ENCODE data around the gene C2CD2. TPM values are rescaled to one million over a fixed set of nuclear protein-coding genes. Genes with fewer than 3 reads are reported as not detected.

C2CD2 gene
- total and polyA plus RNA-seq, 2 of the 8 experiments (the other 6 are each of a cell fraction or from before 2014, with no cell fraction given) = 10.4 to 13.0 TPM

DNA sequence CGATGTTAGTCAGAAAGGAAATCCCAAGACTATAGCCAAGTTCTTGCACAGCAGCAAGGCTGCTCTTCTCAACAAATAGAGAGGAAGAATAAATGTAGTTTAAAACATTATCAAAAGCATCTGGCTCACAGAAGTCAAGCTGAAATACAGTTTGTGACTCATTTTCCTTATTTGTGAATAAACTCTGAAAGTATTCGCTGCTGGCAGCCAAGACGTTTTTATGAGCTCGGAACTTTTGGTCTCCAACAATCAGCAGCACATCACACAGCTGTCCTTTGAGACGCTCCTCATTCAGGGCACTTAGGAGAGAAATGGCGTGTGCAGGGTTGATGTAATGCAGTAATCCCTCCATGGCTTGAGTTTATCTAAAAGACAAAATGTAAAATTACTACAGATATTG lies 39.9 kb upstream of the C2CD2 start:
- Histone ChIP-seq H3K9ac (replicated peaks in 1 of 4; ENCODE audit: extremely low read depth in 1 of 4, low read depth in 3 of 4, low read length in 3 of 4) (no peak overlapping the region), H4K20me1 (replicated peaks in 1 of 2; ENCODE audit: control insufficient read depth in 1 of 2, insufficient read depth in 2 of 2, low read length in 2 of 2) (no peaks in the 10 kb centered on the region), H3K4me3 (ENCODE audit: extremely low read depth in 1 of 4, insufficient read depth in 2 of 4, low read depth in 3 of 4, low read length in 4 of 4) (no peak overlapping the region), H3K27me3 (replicated peaks in 1 of 4; ENCODE audit: control insufficient read depth in 3 of 4, extremely low read depth in 1 of 4, insufficient read depth in 3 of 4, low read length in 3 of 4) (no peaks in the 10 kb centered on the region), H3K79me1 (ENCODE audit: low read depth, low read length) (0 out of 2 replicates have a peak, but pooled peaks cover 2% of the 10 kb centered on the region), H2BK20ac (ENCODE audit: low read length) (no peak overlapping the region), H4K8ac (ENCODE audit: extremely low read depth, insufficient read depth, low read length) (no peak overlapping the region), H2BK120ac (replicated peaks; ENCODE audit: low read depth, low read length) (no peak overlapping the region), H2AFZ (ENCODE audit: low read length) (no peak overlapping the region), H3K9me3 (ENCODE audit: insufficient read depth in 2 of 2, low read depth in 1 of 2, low read length in 1 of 2) (peaks cover 15 to 18% of the 10 kb centered on the region in 2 experiments), H2BK5ac (ENCODE audit: low read depth, low read length) (no peak overlapping the region), H3K36me3 (ENCODE audit: control insufficient read depth in 2 of 4, insufficient read depth in 4 of 4, low read length in 3 of 4) (peaks cover 7 to 58% (median 33%) of the 10 kb centered on the region in 4 experiments; a peak in 7 of 8 replicates), H3K14ac (ENCODE audit: insufficient read length) (no peak overlapping the region), H4K5ac (ENCODE audit: insufficient read length, low read depth, low read length) (no peak overlapping the region), H3K56ac (replicated peaks; ENCODE audit: insufficient read length, low read depth, low read length) (no peak overlapping the region), H3K79me2 (ENCODE audit: control insufficient read depth in 1 of 2, insufficient read depth in 2 of 2, low read length in 2 of 2) (no peaks in the 10 kb centered on the region; a peak in 1 of 4 replicates), H3K4me1 (replicated peaks in 1 of 4; ENCODE audit: control insufficient read depth in 3 of 4, insufficient read depth in 4 of 4, low read length in 3 of 4) (no peaks in the 10 kb centered on the region), H3K23ac (ENCODE audit: insufficient read length) (no peak overlapping the region), H2BK12ac (ENCODE audit: low read depth, low read length) (no peak overlapping the region), H3K18ac (ENCODE audit: extremely low read depth, low read length) (no peak overlapping the region), H3K23me2 (ENCODE audit: low read depth, low read length) (no peaks in the 10 kb centered on the region), H3K4me2 (ENCODE audit: insufficient read depth in 1 of 2, low read depth in 2 of 2, low read length in 2 of 2) (no peak overlapping the region), H3K27ac (ENCODE audit: low read depth, low read length) (no peak overlapping the region), H2AK5ac (ENCODE audit: low read depth, low read length) (no peak overlapping the region), H3K4ac (replicated peaks; ENCODE audit: insufficient read length, low read depth, low read length) (no peak overlapping the region), H2BK15ac (ENCODE audit: low read length) (no peak overlapping the region), H4K91ac (replicated peaks; ENCODE audit: insufficient read length, low read length) (no peak overlapping the region)
- 92% methylated on average over 6 of the region's 6 CpGs; no CpG with 5 or more reads in 1 of the 2 experiments for WGBS, 2 experiments (ENCODE audit: extremely low coverage in 1 of 2, insufficient coverage in 1 of 2, insufficient read length in 1 of 2, insufficient replicate concordance in 2 of 2, low coverage in 1 of 2, low lambda C conversion rate in 2 of 2, missing lambda C conversion rate in 1 of 2)
- TF ChIP-seq CHD2 (IDR thresholded peaks at IDR 0.05; ENCODE audit: low read length) (no peak), BACH1 (IDR thresholded peaks at IDR 0.05; ENCODE audit: low read length) (no peak)
- FAIRE-seq (no peak), DNase-seq (ENCODE audit: low read depth in 1 of 2, low spot score in 2 of 2) (no peak)
- ChIA-PET CTCF (ENCODE audit: partially characterized antibody) (interaction anchor here (1.0 kb wide), 1 partner anchor 11 kb away, joined by 3 read pairs; no protein-coding TSS in a partner anchor), POLR2A (ENCODE audit: partially characterized antibody) (no interaction called here)
